Testis (tissue), 3 donors: Measurements from ENCODE around the gene TMEM135. TPM values are rescaled to one million over a fixed set of nuclear protein-coding genes. Genes with fewer than 3 reads are reported as not detected.

Experiments
- DNase-seq: peaks from one replicate; pipeline ENCODE4 v3.0.0-alpha.2; 2019
- H3K27ac ChIP-seq, 2 donors: fragments of 200-600 bp; sonication (generic); one replicate each; pipeline ENCODE4 v1.5.1; 2019
- H3K27me3 ChIP-seq: fragments of 200-600 bp; sonication (generic); one replicate; pipeline ENCODE4 v1.5.1; 2019
- H3K36me3 ChIP-seq: fragments of 200-600 bp; sonication (generic); one replicate; pipeline ENCODE4 v1.5.1; 2017; ENCODE audit warnings: low read depth; ENCODE audit errors: missing control alignments
- H3K4me1 ChIP-seq: fragments of 200-600 bp; sonication (generic); one replicate; pipeline ENCODE4 v1.5.1; 2019
- H3K4me3 ChIP-seq, 2 donors: fragments of 200-600 bp; sonication (generic); one replicate each; pipeline ENCODE4 v1.5.1; 2017 to 2019
- H3K9me3 ChIP-seq: fragments of 200-600 bp; sonication (generic); one replicate; pipeline ENCODE4 v1.5.1; 2017
- CTCF ChIP-seq, 3 experiments: fragments of 450-650 bp in 2 of 3; fragments of 200-600 bp in 1 of 3; sonication (generic) in 1 of 3; IDR thresholded peaks; one replicate each; pipeline ENCODE4 v1.5.1; 2016 to 2019; ENCODE audit warnings: antibody characterized with exemption in 3 of 3, mild to moderate bottlenecking in 2 of 3, moderate library complexity in 1 of 3
- POLR2A ChIP-seq: fragments of 450-650 bp; IDR thresholded peaks from one replicate; pipeline ENCODE4 v1.6.1; 2017; ENCODE audit warnings: antibody characterized with exemption, mild to moderate bottlenecking, moderate library complexity
- WGBS, 2 donors: methylation state at CpG; one replicate each; pipeline ENCODE4 v1.1.5; 2018; 5-methylcytosine and 5-hydroxymethylcytosine counted together
- intact Hi-C: fragments of 100-400 bp; cut with DNase I; formaldehyde crosslinking; loops from one replicate; pipeline ENCODE4 v1.15.1; 2023; ENCODE audit warnings: low total_unique reads
- polyA plus RNA-seq: library from polyadenylated mRNA; stranded (reverse); fragments of 350-450 nt; fragmentation: Illumina TruSeq; extraction: RNeasy Lipid Tissue Mini Kit (QIAGEN cat#74804); gene quantifications from one replicate; pipeline ENCODE4 v1.2.3, GENCODE V29; 2014; ENCODE audit warnings: low read depth, low replicate concordance; ENCODE audit not compliant: insufficient read depth
- total RNA-seq, 2 donors: library from RNA; depleted of rRNA; stranded (reverse); fragments of >200 nt; gene quantifications; one replicate each; pipeline ENCODE4 v1.2.3, GENCODE V29; 2016

TMEM135 gene
- total and polyA plus RNA-seq, 3 donors from 2014 or later = 21.3 to 59.0 (median 42.1) TPM

DNA sequence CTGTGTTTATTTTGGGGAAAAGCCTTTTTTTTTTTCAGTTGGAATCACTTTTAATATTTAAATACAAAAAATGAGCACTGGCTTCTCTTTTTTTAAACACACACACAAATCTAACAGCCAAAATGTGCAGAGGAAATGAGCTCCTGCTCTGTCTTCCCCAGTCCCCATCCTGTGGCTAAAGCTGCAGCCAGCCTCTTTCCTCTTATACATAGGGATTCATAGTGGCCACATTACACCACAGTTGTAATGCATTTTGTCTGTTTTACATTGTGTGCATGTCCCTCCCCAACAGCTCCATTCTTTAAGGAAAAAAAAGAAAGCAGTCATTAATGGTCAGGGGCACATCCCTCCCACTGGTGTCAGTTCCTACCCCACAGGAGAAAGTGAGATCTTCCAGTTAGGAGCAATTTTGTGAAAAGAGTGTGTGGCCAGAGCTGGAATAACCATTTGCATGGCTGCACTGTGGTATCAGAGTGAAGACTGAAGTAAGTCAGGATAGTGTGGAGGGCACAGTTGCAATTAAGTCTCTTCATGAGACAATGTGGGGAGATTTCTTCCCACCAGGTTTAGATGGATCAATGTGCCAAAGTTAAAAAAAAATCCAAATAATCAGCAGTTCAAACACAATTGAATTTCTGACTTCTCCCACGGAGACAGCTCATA, 220.6 kb downstream of the TMEM135 start:
- H3K27ac ChIP-seq = no peak overlapping the region

GRCh38 chr11:87259736-87260135, 222.0 kb downstream of the TMEM135 start:
- Histone ChIP-seq H3K4me1 (peaks cover 11% of the 10 kb centered on the region), H3K4me3 (no peak overlapping the region), H3K9me3 (no peaks in the 10 kb centered on the region), H3K27ac (no peak overlapping the region), H3K36me3 (no peaks in the 10 kb centered on the region), H3K27me3 (no peaks in the 10 kb centered on the region)
- DNase-seq = no peak
- 69 to 71% methylated on average over 1 of the region's 1 CpG for WGBS, 2 donors
- intact Hi-C loops = no loop called here
- TF ChIP-seq POLR2A = no peak
- no peak for TF ChIP-seq CTCF (IDR thresholded peaks at IDR 0.05)

More for the DNA sequence above, 220.6 kb downstream of the TMEM135 start:
- Histone ChIP-seq H3K36me3 (no peaks in the 10 kb centered on the region), H3K4me1 (peaks cover 11% of the 10 kb centered on the region), H3K27me3 (no peaks in the 10 kb centered on the region), H3K9me3 (no peaks in the 10 kb centered on the region), H3K4me3 (no peak overlapping the region)
- intact Hi-C loops = no loop called here
- no peak for DNase-seq
- TF ChIP-seq POLR2A = no peak
- no peak for TF ChIP-seq CTCF (IDR thresholded peaks at IDR 0.05)
- 62 to 79% methylated on average over 1 of the region's 1 CpG for WGBS, 2 donors

DNA sequence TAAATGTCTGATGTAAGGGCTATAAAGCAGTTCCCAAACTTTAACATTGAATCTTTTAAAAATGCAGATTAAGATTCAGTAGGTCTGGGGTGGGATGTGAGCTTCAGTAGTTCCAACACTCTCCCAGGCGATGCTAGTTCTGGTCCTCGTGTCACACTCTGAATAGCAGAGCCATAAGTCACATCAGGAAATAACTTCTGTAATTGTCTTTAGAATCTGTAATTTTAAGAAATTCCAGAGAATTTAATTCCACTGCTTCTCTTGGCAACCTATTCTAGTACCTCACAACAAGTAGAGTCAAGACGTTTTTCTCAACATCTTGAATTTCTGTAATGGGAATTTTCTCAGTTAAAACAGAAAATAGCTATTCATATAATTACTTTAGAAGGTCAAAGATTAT, 223.1 kb downstream of the TMEM135 start:
- no peak for TF ChIP-seq CTCF (IDR thresholded peaks at IDR 0.05)
- TF ChIP-seq POLR2A = no peak
- intact Hi-C loops = no loop called here
- Histone ChIP-seq H3K4me3 (no peak overlapping the region), H3K9me3 (no peaks in the 10 kb centered on the region), H3K4me1 (peaks cover 14% of the 10 kb centered on the region), H3K27me3 (no peaks in the 10 kb centered on the region), H3K27ac (no peak overlapping the region), H3K36me3 (no peaks in the 10 kb centered on the region)
- no peak for DNase-seq
- 23 to 30% methylated on average over 3 of the region's 3 CpGs for WGBS, 2 donors

- Histone ChIP-seq H3K27ac (peak overlapping the region in 1 of 2 donors; percentile 4), H3K27me3 (no peaks in the 10 kb centered on the region), H3K36me3 (no peaks in the 10 kb centered on the region), H3K9me3 (no peaks in the 10 kb centered on the region), H3K4me3 (no peak overlapping the region), H3K4me1 (peaks cover 14% of the 10 kb centered on the region)
- no peak for DNase-seq
- TF ChIP-seq CTCF (IDR thresholded peaks at IDR 0.05) (no peak), POLR2A (no peak)
- 28 to 48% methylated on average over 2 of the region's 2 CpGs for WGBS, 2 donors
- intact Hi-C loops = no loop called here
These were observed 225.6 kb downstream of the TMEM135 start for GRCh38 chr11:87263264-87263838.

- Histone ChIP-seq H3K9me3 (no peaks in the 10 kb centered on the region), H3K27ac (peak overlapping the region in 1 of 2 donors; percentile 4), H3K36me3 (no peaks in the 10 kb centered on the region), H3K27me3 (no peaks in the 10 kb centered on the region), H3K4me1 (peaks cover 14% of the 10 kb centered on the region), H3K4me3 (no peak overlapping the region)
- intact Hi-C loops = no loop called here
- no peak for DNase-seq
- TF ChIP-seq POLR2A = no peak
- TF ChIP-seq CTCF (IDR thresholded peaks at IDR 0.05) = no peak
These were observed 226.2 kb downstream of the TMEM135 start for GRCh38 chr11:87263979-87264378.
